ENCODE measurements around the gene U2AF1L4. TPM values are rescaled to one million over a fixed set of nuclear protein-coding genes. Genes with fewer than 3 reads are reported as not detected.

Gene U2AF1L4
- total and polyA plus RNA-seq, 2 experiments from 2014 or later = 30.3 to 61.7 TPM

DNA sequence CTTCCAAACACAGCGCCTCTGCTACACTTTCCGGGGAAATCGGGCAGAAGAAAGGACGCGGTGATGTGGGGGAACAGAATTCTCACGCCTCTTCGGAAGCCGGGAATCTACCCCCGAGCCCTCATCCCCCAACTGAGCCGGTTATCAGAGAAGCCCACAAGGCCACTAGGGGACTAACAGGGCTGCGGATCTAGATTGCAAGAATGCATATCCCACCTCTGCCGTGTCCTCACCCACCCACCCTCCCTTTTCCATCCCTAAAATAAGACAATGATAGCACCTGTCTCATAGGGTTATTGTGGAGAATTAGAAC is 4.1 kb downstream of the U2AF1L4 start:
- no peak for TF ChIP-seq CTCF (IDR thresholded peaks at IDR 0.05; ENCODE audit: low read depth, low read length)
- H3K9me3 ChIP-seq (ENCODE audit: low read depth) = no peaks in the 10 kb centered on the region
- H3K27ac ChIP-seq = peak overlapping the region; percentile 92
- peaks cover 3% of the 10 kb centered on the region for H3K4me1 ChIP-seq (ENCODE audit: low read depth)
- H3K4me3 ChIP-seq = peak overlapping the region; percentile 45
- DNase-seq (ENCODE audit: low read depth in 1 of 2, low spot score in 1 of 2) = no peak
- H3K36me3 ChIP-seq = peaks cover 11% of the 10 kb centered on the region
- H3K27me3 ChIP-seq = no peaks in the 10 kb centered on the region

DNA sequence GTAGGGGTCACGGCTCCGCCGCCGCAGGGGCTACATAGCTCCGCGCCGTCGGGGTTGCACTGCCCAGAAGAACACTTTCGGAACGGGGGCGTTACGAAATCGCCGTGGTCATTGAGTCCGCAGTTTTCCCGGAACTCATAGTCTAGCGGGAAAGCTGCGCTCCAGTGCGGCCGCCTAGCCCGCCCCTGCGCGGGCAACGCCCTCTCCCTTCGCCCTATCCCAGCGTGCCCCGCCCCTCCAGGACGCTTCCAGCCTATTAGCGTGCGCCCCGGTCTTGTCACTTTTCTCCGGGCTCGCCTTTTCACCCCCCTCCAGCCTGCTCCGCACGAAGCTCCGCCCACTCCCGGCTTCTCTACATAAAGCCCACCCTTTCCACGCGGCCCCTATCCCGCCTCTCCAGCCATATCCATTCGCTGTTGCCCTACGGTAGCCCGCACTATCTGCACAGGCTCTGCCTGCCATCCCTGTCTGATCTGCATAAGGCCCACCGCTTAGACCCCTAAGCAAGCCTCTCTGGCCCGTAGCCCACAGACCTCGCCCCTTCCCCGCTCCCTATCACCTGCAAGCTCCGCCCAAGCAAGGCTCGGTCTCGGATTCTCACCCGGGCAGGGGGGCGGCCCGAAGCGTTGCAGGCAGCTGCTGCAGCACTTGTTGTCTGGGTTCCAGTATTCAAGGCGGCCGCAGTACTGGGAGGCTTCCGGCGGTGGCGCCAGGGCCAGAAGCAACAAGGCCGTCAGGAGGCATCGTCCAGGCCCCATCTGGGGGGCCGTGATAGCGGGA is 4.6 kb downstream of the U2AF1L4 start:
- peak; percentile 99 to 100 for DNase-seq (ENCODE audit: low read depth in 1 of 2, low spot score in 1 of 2)
- Histone ChIP-seq H3K4me3 (peak overlapping the region; percentile 57), H3K4me1 (ENCODE audit: low read depth) (peaks cover 3% of the 10 kb centered on the region), H3K36me3 (peaks cover 11% of the 10 kb centered on the region), H3K27ac (peak overlapping the region; percentile 92), H3K9me3 (ENCODE audit: low read depth) (no peaks in the 10 kb centered on the region), H3K27me3 (no peaks in the 10 kb centered on the region)
- peak; percentile 32 for TF ChIP-seq CTCF (IDR thresholded peaks at IDR 0.05; ENCODE audit: low read depth, low read length)

DNA sequence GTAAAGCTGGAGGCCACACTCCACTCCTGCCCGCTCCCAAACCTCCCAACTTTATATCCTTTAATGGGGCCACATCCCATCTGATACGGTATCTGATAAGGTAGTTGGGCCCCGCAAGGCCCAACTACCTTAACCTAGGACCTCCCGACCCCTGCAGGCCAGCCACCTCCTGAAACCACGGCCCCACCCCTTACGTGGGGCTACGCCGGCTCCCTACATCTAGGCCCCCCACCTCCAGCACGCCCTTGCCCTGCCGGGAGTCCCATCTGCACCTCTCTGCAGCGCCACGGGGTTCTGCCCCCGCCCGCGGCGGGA is 5.2 kb downstream of the U2AF1L4 start:
- Histone ChIP-seq H3K9me3 (ENCODE audit: low read depth) (no peaks in the 10 kb centered on the region), H3K27ac (peak overlapping the region; percentile 25), H3K4me1 (ENCODE audit: low read depth) (peaks cover 3% of the 10 kb centered on the region), H3K36me3 (peaks cover 11% of the 10 kb centered on the region), H3K27me3 (no peaks in the 10 kb centered on the region), H3K4me3 (peak overlapping the region; percentile 57)
- no peak for DNase-seq (ENCODE audit: low read depth in 1 of 2, low spot score in 1 of 2)
- TF ChIP-seq CTCF (IDR thresholded peaks at IDR 0.05; ENCODE audit: low read depth, low read length) = no peak

DNA sequence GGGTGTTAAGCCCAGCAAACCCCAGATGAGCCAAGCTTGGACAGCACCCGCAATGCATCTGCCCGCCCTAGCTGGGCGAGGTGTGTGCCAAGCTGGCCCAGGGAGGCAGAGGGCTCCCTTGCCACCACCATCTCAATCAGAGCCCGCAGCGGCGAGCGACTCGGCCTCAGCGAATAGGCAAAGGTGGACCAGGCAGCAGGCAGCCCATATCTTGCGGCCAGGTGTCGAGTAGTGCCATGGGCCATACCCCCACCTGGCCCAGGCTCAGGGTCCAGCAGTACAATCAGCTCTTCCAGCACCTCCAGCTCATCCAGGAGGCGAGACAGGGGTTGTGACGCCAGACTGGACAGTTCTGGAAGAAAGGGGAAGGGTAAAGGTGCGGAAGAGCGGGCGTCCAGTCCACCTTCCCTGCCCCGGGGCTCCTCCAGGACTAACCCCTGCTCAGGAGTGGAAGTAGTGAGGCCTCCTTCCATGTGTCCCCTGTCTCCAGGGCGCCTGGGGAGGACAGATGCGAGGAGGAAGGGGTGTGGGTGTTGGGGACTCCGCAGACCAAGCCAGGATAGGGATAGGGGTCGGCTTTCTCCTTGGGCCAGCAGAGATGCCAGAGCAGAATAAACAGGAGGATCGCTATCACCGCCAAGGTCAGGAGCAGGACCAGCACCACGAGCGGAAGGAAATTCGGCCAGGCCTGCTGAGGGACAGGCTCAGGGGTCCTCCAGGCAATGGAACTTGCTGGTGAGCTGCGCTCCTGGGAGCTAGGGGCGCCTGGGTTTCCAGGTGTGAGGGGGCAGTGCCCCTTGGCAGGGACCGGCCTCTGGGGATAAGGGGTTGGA is 5.7 kb downstream of the U2AF1L4 start:
- TF ChIP-seq CTCF (IDR thresholded peaks at IDR 0.05; ENCODE audit: low read depth, low read length) = no peak
- Histone ChIP-seq H3K9me3 (ENCODE audit: low read depth) (no peaks in the 10 kb centered on the region), H3K27me3 (no peaks in the 10 kb centered on the region), H3K27ac (no peak overlapping the region), H3K4me3 (peak overlapping the region; percentile 57), H3K4me1 (ENCODE audit: low read depth) (peaks cover 3% of the 10 kb centered on the region), H3K36me3 (peaks cover 11% of the 10 kb centered on the region)
- no peak for DNase-seq (ENCODE audit: low read depth in 1 of 2, low spot score in 1 of 2)

DNA sequence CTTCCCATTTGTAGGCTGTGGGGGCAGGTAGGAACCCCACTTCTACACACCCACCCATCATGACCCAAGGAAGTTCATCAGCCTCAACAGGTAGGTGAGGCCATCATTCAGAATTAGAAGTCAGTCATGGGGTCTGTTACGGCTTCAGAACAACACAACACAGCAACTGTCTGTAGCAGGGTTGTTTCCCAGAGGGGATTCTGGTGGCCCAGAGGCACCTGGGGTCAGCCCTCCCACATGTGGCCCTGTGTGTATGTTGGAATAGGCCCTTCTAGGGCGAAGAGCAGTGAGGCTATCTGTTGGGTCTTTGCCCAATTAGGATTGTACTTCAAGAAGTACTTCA is 6.4 kb downstream of the U2AF1L4 start:
- TF ChIP-seq CTCF (IDR thresholded peaks at IDR 0.05; ENCODE audit: low read depth, low read length) = no peak
- no peaks in the 10 kb centered on the region for H3K27me3 ChIP-seq
- H3K4me1 ChIP-seq (ENCODE audit: low read depth) = peaks cover 3% of the 10 kb centered on the region
- H3K9me3 ChIP-seq (ENCODE audit: low read depth) = no peaks in the 10 kb centered on the region
- H3K36me3 ChIP-seq = peaks cover 15% of the 10 kb centered on the region
- H3K4me3 ChIP-seq = no peak overlapping the region
- no peak overlapping the region for H3K27ac ChIP-seq
- DNase-seq (ENCODE audit: low read depth in 1 of 2, low spot score in 1 of 2) = no peak
